K562 (cell line): ENCODE results near the gene CD34. TPM values are rescaled to one million over a fixed set of nuclear protein-coding genes. Genes with fewer than 3 reads are reported as not detected.

Source experiments
- ATF7 ChIP-seq: fragments of 450-650 bp; IDR thresholded peaks from 2 replicates; pipeline ENCODE4 v1.7.1; 2014; ENCODE audit warnings: mild to moderate bottlenecking, moderate library complexity
- C11orf30 ChIP-seq: fragments of 450-650 bp; IDR thresholded peaks from 2 replicates; pipeline ENCODE4 v1.6.1; 2016; ENCODE audit warnings: low read depth, mild to moderate bottlenecking
- ETV5 ChIP-seq: sonication (generic); formaldehyde crosslinking; IDR thresholded peaks from 2 replicates; pipeline ENCODE4 v1.4.0; 2020; ENCODE audit warnings: low read depth, mild to moderate bottlenecking, missing genetic modification reagents
- GTF2E2 ChIP-seq: fragments of 200-800 bp; sonication (Bioruptor generic); IDR thresholded peaks from 2 replicates; pipeline ENCODE4 v1.6.1; 2016; ENCODE audit warnings: missing genetic modification characterization, missing compliant biosample characterization
- KLF16 ChIP-seq: IDR thresholded peaks from 2 replicates; pipeline ENCODE4 v1.6.1; 2016; ENCODE audit warnings: antibody characterized with exemption
- NCOR1 ChIP-seq: fragments of 450-650 bp; IDR thresholded peaks from 2 replicates; pipeline ENCODE4 v1.6.1; 2016; ENCODE audit warnings: mild to moderate bottlenecking, moderate library complexity
- NONO ChIP-seq, 2 experiments: fragments of 200-400 bp in 1 of 2; fragments of 450-650 bp in 1 of 2; formaldehyde crosslinking in 1 of 2; IDR thresholded peaks; 2 replicates each; pipeline ENCODE4 v1.6.1; 2017; ENCODE audit warnings: low read depth in 2 of 2, mild to moderate bottlenecking in 2 of 2, moderate library complexity in 2 of 2, low read length in 1 of 2
- RAD21 ChIP-seq, 2 experiments: fragments of 250-450 bp in 1 of 2; fragments of 450-650 bp in 1 of 2; sonication (Bioruptor Pico) in 1 of 2; formaldehyde crosslinking in 1 of 2; IDR thresholded peaks in 1 of 2; conservative IDR thresholded peaks in 1 of 2; 2 replicates each; pipeline versions ENCODE4 v1.4.0 to v1.8.0; 2020 to 2022; ENCODE audit warnings: mild to moderate bottlenecking in 2 of 2, moderate library complexity in 1 of 2
- RBBP5 ChIP-seq: fragments of 200-600 bp; sonication (generic); IDR thresholded peaks from 2 replicates; pipeline ENCODE4 v1.6.1; 2012; ENCODE audit warnings: borderline replicate concordance, mild to moderate bottlenecking, low read length, control low read depth, inconsistent platforms; ENCODE audit not compliant: insufficient read depth, poor library complexity, severe bottlenecking
- SMARCE1 ChIP-seq: fragments of 450-650 bp; IDR thresholded peaks from 2 replicates; pipeline ENCODE4 v1.7.1; 2016; ENCODE audit warnings: mild to moderate bottlenecking
- SMC3 ChIP-seq: conservative IDR thresholded peaks from 2 replicates; pipeline ENCODE4 v1.6.1; 2011; ENCODE audit warnings: low read depth, low read length, improper control_type of control experiment; ENCODE audit not compliant: insufficient read depth
- TEAD4 ChIP-seq, 2 experiments: sonication (generic) in 1 of 2; formaldehyde crosslinking in 1 of 2; IDR thresholded peaks; 2 replicates each; pipeline versions ENCODE4 v1.6.1 to v1.8.0; 2012 to 2022; ENCODE audit warnings: borderline replicate concordance in 1 of 2, inconsistent platforms in 1 of 2, low read length in 1 of 2, mild to moderate bottlenecking in 1 of 2, missing genetic modification reagents in 1 of 2
- ZNF699 ChIP-seq: fragments of 250-450 bp; sonication (Bioruptor Pico); IDR thresholded peaks from 2 replicates; pipeline ENCODE4 v1.8.0; 2021; ENCODE audit warnings: mild to moderate bottlenecking, moderate library complexity; ENCODE audit not compliant: insufficient replicate concordance
- polyA plus RNA-seq, 8 experiments: library from polyadenylated mRNA; depleted of rRNA in 4 of 8; stranded (reverse) in 5 of 8; unstranded in 3 of 8; fragments of >200 nt; fragmentation: Nextera tagmentation in 2 of 8; fragmentation: Illumina TruSeq in 1 of 8; extraction: Ambion mirVana in 2 of 8; extraction: Trizol in 1 of 8; gene quantifications; 2 replicates each; pipeline versions ENCODE4 v1.2.1 to v1.2.3, GENCODE V29; 2011 to 2014; ENCODE audit warnings: inconsistent platforms in 1 of 8, missing spikeins in 1 of 8
- total RNA-seq, 7 experiments: library from RNA; depleted of rRNA in 6 of 7; stranded (reverse); fragments of >200 nt in 6 of 7; fragmentation: Illumina TruSeq in 2 of 7; extraction: Trizol in 2 of 7; gene quantifications; 2 replicates each; pipeline versions ENCODE4 v1.2.1 to v1.2.3, GENCODE V29; 2011 to 2021; ENCODE audit warnings: low replicate concordance in 1 of 7
- TF ChIP-seq, protein P1 (sequence below): IDR thresholded peaks from 3 replicates; pipeline ENCODE4 v1.6.1; 2011; ENCODE audit warnings: borderline replicate concordance, mild to moderate bottlenecking, moderate library complexity; ENCODE audit not compliant: insufficient read length; ENCODE audit errors: extremely low read depth
- TF ChIP-seq, protein P2 (sequence below): sonication (generic); formaldehyde crosslinking; IDR thresholded peaks from 2 replicates; pipeline ENCODE4 v1.8.0; 2022; ENCODE audit warnings: mild to moderate bottlenecking, missing genetic modification reagents
- TF ChIP-seq, protein P3 (sequence below), 2 experiments: IDR thresholded peaks; 2 replicates each; pipeline ENCODE4 v1.6.1; 2012; ENCODE audit warnings: improper control_type of control experiment in 2 of 2, low read depth in 2 of 2, low read length in 2 of 2, borderline replicate concordance in 1 of 2
- TF ChIP-seq, protein P4 (sequence below): IDR thresholded peaks from 2 replicates; pipeline ENCODE4 v1.6.1; 2011; ENCODE audit warnings: borderline replicate concordance, low read depth, mild to moderate bottlenecking, moderate library complexity, low read length; ENCODE audit not compliant: insufficient read depth, poor library complexity, severe bottlenecking

Gene CD34
- total and polyA plus RNA-seq, 9 of the 15 experiments (the other 6 are each of a cell fraction or from before 2014, with no cell fraction given) = not detected

DNA sequence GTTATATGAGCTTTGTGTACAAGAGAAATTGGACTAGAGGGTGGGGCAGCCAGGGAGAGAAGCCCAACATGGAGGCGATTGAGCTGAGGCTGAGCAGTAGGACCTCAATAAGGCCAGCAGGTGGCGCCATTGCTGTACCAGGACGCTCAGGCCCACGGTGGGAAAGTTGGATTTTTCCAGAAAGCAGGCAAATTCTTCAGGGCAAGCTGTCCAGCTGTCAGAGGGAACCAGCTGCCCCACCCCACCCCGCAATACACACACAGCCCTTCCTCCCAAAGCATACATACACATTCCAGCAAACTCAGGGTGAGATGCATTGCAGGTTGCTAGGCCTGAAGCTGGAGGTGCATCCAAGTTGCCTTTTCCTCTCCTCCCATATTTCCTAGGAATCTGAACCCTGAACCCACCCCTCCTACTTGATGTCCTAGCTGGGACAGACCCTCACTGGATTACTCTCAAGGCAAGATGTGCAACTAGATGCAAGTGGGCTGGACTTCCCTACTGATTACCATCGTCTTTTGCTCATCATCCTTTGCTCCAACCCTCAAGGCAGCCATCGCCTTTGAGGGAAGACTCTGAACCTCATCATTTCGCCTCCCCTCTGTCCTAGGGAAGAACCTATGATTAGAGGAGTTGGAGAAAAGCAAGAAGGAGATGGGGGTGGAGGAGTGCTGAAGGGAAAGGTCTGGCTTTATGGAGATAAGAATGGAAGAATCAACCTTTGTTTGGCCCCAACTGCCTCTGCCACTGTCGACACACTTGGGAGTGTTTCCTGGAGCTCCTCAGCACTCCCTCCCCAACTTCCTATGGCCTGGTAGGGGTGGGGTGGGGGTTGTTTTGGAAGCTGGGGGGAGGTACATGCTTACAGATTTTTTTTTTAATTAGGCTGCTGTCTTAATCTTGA, 25.5 kb downstream of the CD34 start (continued):
- TF ChIP-seq, protein P1, sequence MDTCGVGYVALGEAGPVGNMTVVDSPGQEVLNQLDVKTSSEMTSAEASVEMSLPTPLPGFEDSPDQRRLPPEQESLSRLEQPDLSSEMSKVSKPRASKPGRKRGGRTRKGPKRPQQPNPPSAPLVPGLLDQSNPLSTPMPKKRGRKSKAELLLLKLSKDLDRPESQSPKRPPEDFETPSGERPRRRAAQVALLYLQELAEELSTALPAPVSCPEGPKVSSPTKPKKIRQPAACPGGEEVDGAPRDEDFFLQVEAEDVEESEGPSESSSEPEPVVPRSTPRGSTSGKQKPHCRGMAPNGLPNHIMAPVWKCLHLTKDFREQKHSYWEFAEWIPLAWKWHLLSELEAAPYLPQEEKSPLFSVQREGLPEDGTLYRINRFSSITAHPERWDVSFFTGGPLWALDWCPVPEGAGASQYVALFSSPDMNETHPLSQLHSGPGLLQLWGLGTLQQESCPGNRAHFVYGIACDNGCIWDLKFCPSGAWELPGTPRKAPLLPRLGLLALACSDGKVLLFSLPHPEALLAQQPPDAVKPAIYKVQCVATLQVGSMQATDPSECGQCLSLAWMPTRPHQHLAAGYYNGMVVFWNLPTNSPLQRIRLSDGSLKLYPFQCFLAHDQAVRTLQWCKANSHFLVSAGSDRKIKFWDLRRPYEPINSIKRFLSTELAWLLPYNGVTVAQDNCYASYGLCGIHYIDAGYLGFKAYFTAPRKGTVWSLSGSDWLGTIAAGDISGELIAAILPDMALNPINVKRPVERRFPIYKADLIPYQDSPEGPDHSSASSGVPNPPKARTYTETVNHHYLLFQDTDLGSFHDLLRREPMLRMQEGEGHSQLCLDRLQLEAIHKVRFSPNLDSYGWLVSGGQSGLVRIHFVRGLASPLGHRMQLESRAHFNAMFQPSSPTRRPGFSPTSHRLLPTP = no peak
- TF ChIP-seq KLF16 (peak; percentile 66; the same call in 1 of the 2 replicates), ETV5 (0 out of 2 replicates have a peak, but pooled peaks have one; percentile 55), NCOR1 (no peak), SMARCE1 (peak; percentile 43; the same call in 1 of the 2 replicates), TEAD4 (IDR thresholded peaks at IDR 0.05; ENCODE audit: low read length) (peak; percentile 39), TEAD4 (CRISPR knock-in tag; IDR thresholded peaks at IDR 0.05; ENCODE audit: borderline replicate concordance) (no peak), GTF2E2 (tag) (no peak), ZNF699 (CRISPR knock-in tag) (no peak), RBBP5 (no peak), RAD21 (CRISPR knock-in tag; conservative IDR thresholded peaks at IDR 0.05 in 1 of 2, IDR thresholded peaks at IDR 0.05 in 1 of 2) (peak; percentile 97 to 98), SMC3 (peak; percentile 94), NONO (IDR thresholded peaks at IDR 0.05; ENCODE audit: low read depth in 2 of 2, low read length in 1 of 2) (no peak), C11orf30 (no peak), ATF7 (peak; percentile 44; the same call in 1 of the 2 replicates)
- TF ChIP-seq, protein P2, sequence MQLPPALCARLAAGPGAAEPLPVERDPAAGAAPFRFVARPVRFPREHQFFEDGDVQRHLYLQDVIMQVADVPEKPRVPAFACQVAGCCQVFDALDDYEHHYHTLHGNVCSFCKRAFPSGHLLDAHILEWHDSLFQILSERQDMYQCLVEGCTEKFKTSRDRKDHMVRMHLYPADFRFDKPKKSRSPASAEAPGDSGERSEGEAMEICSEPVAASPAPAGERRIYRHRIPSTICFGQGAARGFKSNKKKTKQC (CRISPR knock-in tag) = 0 out of 2 replicates have a peak, but pooled peaks have one; percentile 36
- TF ChIP-seq, protein P3, sequence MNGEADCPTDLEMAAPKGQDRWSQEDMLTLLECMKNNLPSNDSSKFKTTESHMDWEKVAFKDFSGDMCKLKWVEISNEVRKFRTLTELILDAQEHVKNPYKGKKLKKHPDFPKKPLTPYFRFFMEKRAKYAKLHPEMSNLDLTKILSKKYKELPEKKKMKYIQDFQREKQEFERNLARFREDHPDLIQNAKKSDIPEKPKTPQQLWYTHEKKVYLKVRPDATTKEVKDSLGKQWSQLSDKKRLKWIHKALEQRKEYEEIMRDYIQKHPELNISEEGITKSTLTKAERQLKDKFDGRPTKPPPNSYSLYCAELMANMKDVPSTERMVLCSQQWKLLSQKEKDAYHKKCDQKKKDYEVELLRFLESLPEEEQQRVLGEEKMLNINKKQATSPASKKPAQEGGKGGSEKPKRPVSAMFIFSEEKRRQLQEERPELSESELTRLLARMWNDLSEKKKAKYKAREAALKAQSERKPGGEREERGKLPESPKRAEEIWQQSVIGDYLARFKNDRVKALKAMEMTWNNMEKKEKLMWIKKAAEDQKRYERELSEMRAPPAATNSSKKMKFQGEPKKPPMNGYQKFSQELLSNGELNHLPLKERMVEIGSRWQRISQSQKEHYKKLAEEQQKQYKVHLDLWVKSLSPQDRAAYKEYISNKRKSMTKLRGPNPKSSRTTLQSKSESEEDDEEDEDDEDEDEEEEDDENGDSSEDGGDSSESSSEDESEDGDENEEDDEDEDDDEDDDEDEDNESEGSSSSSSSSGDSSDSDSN (IDR thresholded peaks at IDR 0.05; ENCODE audit: borderline replicate concordance in 1 of 2, low read depth in 2 of 2, low read length in 2 of 2) = no peak
- TF ChIP-seq, protein P4, sequence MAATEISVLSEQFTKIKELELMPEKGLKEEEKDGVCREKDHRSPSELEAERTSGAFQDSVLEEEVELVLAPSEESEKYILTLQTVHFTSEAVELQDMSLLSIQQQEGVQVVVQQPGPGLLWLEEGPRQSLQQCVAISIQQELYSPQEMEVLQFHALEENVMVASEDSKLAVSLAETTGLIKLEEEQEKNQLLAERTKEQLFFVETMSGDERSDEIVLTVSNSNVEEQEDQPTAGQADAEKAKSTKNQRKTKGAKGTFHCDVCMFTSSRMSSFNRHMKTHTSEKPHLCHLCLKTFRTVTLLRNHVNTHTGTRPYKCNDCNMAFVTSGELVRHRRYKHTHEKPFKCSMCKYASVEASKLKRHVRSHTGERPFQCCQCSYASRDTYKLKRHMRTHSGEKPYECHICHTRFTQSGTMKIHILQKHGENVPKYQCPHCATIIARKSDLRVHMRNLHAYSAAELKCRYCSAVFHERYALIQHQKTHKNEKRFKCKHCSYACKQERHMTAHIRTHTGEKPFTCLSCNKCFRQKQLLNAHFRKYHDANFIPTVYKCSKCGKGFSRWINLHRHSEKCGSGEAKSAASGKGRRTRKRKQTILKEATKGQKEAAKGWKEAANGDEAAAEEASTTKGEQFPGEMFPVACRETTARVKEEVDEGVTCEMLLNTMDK = peak; percentile 39
